ENCODE measurements around the gene PICK1. TPM values are rescaled to one million over a fixed set of nuclear protein-coding genes. Genes with fewer than 3 reads are reported as not detected.

PICK1 gene
- total and polyA plus RNA-seq, 7 donors, result 11.9 to 31.5 (median 18.9) TPM

DNA sequence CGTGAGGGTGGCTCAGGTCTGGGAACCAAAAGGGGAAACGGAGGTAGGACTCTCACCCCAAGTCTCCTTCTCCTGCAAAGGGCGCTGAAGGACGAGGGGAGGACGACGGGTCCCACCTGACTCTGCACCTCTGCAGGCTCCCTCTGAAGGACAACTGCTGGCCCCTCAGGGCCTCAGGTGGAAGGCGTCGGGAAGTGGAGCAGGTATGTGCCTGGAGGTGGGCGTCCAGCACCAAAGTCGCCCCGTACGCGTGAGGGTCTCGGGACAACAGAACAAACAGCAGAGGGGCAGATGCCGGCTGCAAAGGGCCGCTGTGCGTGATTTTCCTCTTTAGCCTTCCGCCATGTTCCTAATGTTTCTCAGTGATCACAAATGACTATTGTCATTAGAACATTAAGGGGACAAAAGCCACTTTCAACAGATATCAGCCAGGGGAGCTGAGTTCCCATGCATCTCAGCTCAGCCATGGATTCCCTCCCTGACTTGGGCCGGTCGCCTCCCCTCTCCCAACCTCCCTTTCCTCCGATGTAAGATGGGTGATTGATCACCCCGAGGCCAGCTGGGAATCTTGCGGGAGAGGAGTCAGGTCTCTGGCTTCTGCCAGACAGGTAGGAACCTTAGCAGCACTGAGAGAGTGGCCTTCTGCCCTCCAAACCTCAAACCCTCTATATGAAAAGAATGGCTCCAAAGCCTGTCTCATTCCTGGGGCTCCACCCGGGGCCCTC lies 25.9 kb downstream of the PICK1 start:
- Histone ChIP-seq H3K9me3 (no peaks in the 10 kb centered on the region), H3K4me1 (peaks cover 18% of the 10 kb centered on the region), H3K27me3 (ENCODE audit: insufficient read depth in 3 of 3, low read length in 2 of 3) (peaks cover 0 to 17% (median 5%) of the 10 kb centered on the region in 3 donors), H3K27ac (no peak overlapping the region), H3K36me3 (ENCODE audit: insufficient read depth in 1 of 2, low read depth in 1 of 2) (no peaks in the 10 kb centered on the region), H3K4me3 (no peak overlapping the region)
- WGBS, 3 donors, result 86 to 90% (median 88%) methylated on average over 22 to 24 of the region's 24 CpGs
- peak; percentile 9 to 45 for DNase-seq
- intact Hi-C loops (cut with DNase I), result no loop called here
- ATAC-seq, result no peak
- no peak for TF ChIP-seq CTCF (IDR thresholded peaks at IDR 0.05)

DNA sequence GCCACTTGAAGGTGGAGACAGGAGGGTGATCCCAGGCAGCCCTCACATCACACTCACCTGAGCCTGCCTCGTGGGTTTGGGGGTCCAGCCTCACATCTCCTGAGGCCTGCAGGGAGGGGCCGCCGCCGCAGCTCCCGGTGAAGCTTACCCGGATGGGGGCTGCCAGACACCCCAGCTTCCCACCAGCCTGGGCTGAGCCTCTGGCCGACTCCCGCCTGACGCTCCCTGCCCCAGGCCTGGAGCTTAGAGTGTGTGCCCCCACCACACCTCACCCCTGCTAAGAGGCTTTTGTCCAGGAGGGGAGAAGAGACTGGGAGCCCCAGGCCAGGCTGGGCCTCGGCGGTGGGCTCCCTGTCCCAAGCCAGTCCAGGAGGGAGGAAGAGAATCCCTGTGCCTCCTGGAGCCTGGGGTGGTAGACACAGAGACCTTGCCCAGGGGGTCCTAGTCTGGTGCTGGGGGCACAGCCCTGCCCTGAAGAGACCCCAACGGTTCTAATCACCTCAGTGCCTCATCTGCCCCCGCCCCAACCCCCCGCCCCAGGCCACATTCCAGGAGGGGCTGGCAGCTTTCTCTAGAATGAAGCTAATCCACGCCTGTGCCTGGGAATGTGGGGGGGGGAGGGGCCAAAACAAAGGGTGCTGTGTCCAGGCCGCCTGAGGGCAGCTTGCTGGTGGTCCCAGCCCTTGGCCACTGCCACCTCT lies 26.9 kb downstream of the PICK1 start, which contains the start of gene SLC16A8:
TSS of gene SLC16A8 (minus strand) at position 254 of the 701 bp plus-strand sequence. CDS start 1,311 bp downstream, outside the sequence.
- WGBS, 3 donors, result 81 to 86% (median 83%) methylated on average over 13 to 16 of the region's 16 CpGs
- Histone ChIP-seq H3K36me3 (ENCODE audit: insufficient read depth in 1 of 2, low read depth in 1 of 2) (no peaks in the 10 kb centered on the region), H3K4me3 (no peak within 1 kb of the TSS)

GRCh38 chr22:38085056-38085455 lies 27.9 kb downstream of the PICK1 start:
- intact Hi-C loops (cut with DNase I), result no loop called here
- Histone ChIP-seq H3K4me3 (no peak overlapping the region), H3K36me3 (ENCODE audit: insufficient read depth in 1 of 2, low read depth in 1 of 2) (no peaks in the 10 kb centered on the region), H3K4me1 (peaks cover 22% of the 10 kb centered on the region), H3K27me3 (ENCODE audit: insufficient read depth in 3 of 3, low read length in 2 of 3) (peaks cover 0 to 28% (median 7%) of the 10 kb centered on the region in 3 donors), H3K9me3 (no peaks in the 10 kb centered on the region), H3K27ac (no peak overlapping the region)
- ATAC-seq, result no peak
- no peak for TF ChIP-seq CTCF (IDR thresholded peaks at IDR 0.05)
- DNase-seq, result peak in 1 of 2 donors; percentile 1
- 91 to 96% (median 94%) methylated on average over 12 of the region's 12 CpGs for WGBS, 3 donors

More for the DNA sequence above, 26.9 kb downstream of the PICK1 start, which contains the start of gene SLC16A8:
- H3K27me3 ChIP-seq (ENCODE audit: insufficient read depth in 3 of 3, low read length in 2 of 3), result peaks cover 0 to 22% (median 5%) of the 10 kb centered on the region in 3 donors
- no peak within 1 kb of the TSS for H3K27ac ChIP-seq
- ATAC-seq (no peak), DNase-seq (peak in 1 of 2 donors; percentile 5)
- peaks cover 22% of the 10 kb centered on the region for H3K4me1 ChIP-seq
- no peaks in the 10 kb centered on the region for H3K9me3 ChIP-seq
- intact Hi-C loops (cut with DNase I), result no loop called here
- TF ChIP-seq CTCF (IDR thresholded peaks at IDR 0.05), result no peak

DNA sequence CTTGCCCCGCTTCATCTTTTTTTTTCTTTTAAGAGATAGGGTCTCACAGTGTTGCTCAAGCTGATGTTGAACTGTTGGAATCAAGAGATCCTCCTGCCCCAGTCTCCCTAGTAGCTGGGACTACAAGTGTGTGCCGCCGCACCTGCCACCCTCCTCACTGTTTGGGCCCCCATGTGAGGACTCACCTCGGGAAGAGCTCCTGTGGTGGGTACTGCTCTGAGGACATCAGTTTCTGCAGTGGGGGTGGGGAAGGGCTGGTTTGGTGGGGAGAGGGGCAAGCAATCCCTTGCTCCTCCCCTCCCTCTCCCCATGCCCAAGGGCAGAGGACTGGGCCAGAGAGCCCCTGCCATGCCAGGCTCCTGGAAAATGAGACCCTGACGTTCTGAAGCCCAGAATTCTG lies 28.3 kb downstream of the PICK1 start:
- WGBS, 3 donors, result 70 to 88% (median 70%) methylated on average over 5 of the region's 5 CpGs

More for the DNA sequence above, 28.3 kb downstream of the PICK1 start:
- Histone ChIP-seq H3K4me1 (peaks cover 22% of the 10 kb centered on the region), H3K36me3 (ENCODE audit: insufficient read depth in 1 of 2, low read depth in 1 of 2) (no peaks in the 10 kb centered on the region), H3K27ac (no peak overlapping the region), H3K27me3 (ENCODE audit: insufficient read depth in 3 of 3, low read length in 2 of 3) (peaks cover 0 to 28% (median 7%) of the 10 kb centered on the region in 3 donors), H3K9me3 (no peaks in the 10 kb centered on the region), H3K4me3 (no peak overlapping the region)
- ATAC-seq, result no peak
- DNase-seq, result peak in 1 of 2 donors; percentile 34
- TF ChIP-seq CTCF (IDR thresholded peaks at IDR 0.05), result no peak
- intact Hi-C loops (cut with DNase I), result no loop called here
